Caco-2 (cell line): ENCODE data around the gene OR5K1. TPM values are rescaled to one million over a fixed set of nuclear protein-coding genes. Genes with fewer than 3 reads are reported as not detected.

Source experiments
- BruUV-seq: library from RNA; stranded (reverse); fragments of 400-500 nt; replicated peaks from 2 replicates; lab custom pipeline; 2021; lab: Mats Ljungman, UMichigan
- CTCF ChIA-PET: fragments of 300-600 bp; sonication (Branson Sonifier 250); formaldehyde crosslinking; loops from one replicate; lab custom pipeline; 2022; ENCODE audit warnings: antibody characterized with exemption; lab: Charles Lee
- POLR2A ChIA-PET: fragments of 300-600 bp; sonication (Branson Sonifier 250); formaldehyde crosslinking; loops from one replicate; lab custom pipeline; 2022; ENCODE audit warnings: antibody characterized with exemption; lab: Charles Lee
- DNase-seq, 2 experiments: peaks; one replicate each; pipeline versions ENCODE4 v3.0.0 to v3.0.0-alpha.2; 2020 to 2022
- H3K27me3 ChIP-seq: replicated peaks from 2 replicates; pipeline ENCODE4 v1.6.0; 2011; ENCODE audit warnings: low read length; ENCODE audit not compliant: control insufficient read depth, insufficient read depth
- H3K36me3 ChIP-seq: 2 replicates; pipeline ENCODE4 v1.5.1; 2011; ENCODE audit warnings: low read length; ENCODE audit not compliant: control insufficient read depth, insufficient read depth
- H3K4me1 ChIP-seq: fragments of 250-450 bp; sonication (Bioruptor Pico); 2 replicates; pipeline ENCODE4 v1.5.1; 2020; ENCODE audit warnings: mild to moderate bottlenecking
- H3K4me3 ChIP-seq: 2 replicates; pipeline ENCODE4 v1.5.1; 2011; ENCODE audit warnings: low read depth, mild to moderate bottlenecking, control low read depth, low read length
- H3K9me3 ChIP-seq: fragments of 250-450 bp; sonication (Bioruptor Pico); 2 replicates; pipeline ENCODE4 v1.5.1; 2020; ENCODE audit warnings: mild to moderate bottlenecking, moderate library complexity
- H3K27ac Mint-ChIP-seq: one replicate; pipeline ENCODE4 v1.8.0; 2022; ENCODE audit warnings: mixed read lengths; ENCODE audit not compliant: unreplicated experiment
- H3K27me3 Mint-ChIP-seq: one replicate; pipeline ENCODE4 v1.8.0; 2022; ENCODE audit warnings: mixed read lengths; ENCODE audit not compliant: insufficient read depth, unreplicated experiment
- H3K36me3 Mint-ChIP-seq: one replicate; pipeline ENCODE4 v1.8.0; 2022; ENCODE audit warnings: mild to moderate bottlenecking, mixed read lengths; ENCODE audit not compliant: insufficient read depth, unreplicated experiment
- H3K4me1 Mint-ChIP-seq: one replicate; pipeline ENCODE4 v1.8.0; 2022; ENCODE audit warnings: low read depth, mixed read lengths; ENCODE audit not compliant: unreplicated experiment
- H3K4me3 Mint-ChIP-seq: one replicate; pipeline ENCODE4 v1.8.0; 2022; ENCODE audit warnings: mild to moderate bottlenecking, moderate library complexity, mixed read lengths; ENCODE audit not compliant: unreplicated experiment
- H3K9me3 Mint-ChIP-seq: one replicate; pipeline ENCODE4 v1.8.0; 2022; ENCODE audit warnings: mixed read lengths; ENCODE audit not compliant: unreplicated experiment
- intact Hi-C: fragments of 100-400 bp; cut with micrococcal nuclease; formaldehyde crosslinking; loops from one replicate; pipeline ENCODE4 v1.10.0; 2022; ENCODE audit not compliant: unreplicated experiment
- total RNA-seq: library from RNA; stranded (reverse); gene quantifications from 2 replicates; pipeline ENCODE4 v1.2.3, GENCODE V29; 2022
- TF ChIP-seq, protein P1 (sequence below), 2 experiments: fragments of 200-600 bp in 1 of 2; IDR thresholded peaks; 1 replicate in 1 of 2; 2 replicates in 1 of 2; pipeline versions ENCODE4 v1.5.1 to v1.8.0; 2011 to 2022; ENCODE audit warnings: antibody characterized with exemption in 1 of 2, control low read depth in 1 of 2, inconsistent platforms in 1 of 2, low read depth in 1 of 2, low read length in 1 of 2, mild to moderate bottlenecking in 1 of 2, moderate library complexity in 1 of 2; ENCODE audit not compliant: insufficient read depth in 1 of 2, severe bottlenecking in 1 of 2, unreplicated experiment in 1 of 2

The OR5K1 gene
- total RNA-seq, 1 experiment from 2014 or later: not detected

GRCh38 chr3:98434412-98434811 lies 28.6 kb upstream of the OR5K1 start:
- no peak overlapping the region for H3K27ac Mint-ChIP-seq
- BruUV-seq: no TSS peak
- TF ChIP-seq, protein P1, sequence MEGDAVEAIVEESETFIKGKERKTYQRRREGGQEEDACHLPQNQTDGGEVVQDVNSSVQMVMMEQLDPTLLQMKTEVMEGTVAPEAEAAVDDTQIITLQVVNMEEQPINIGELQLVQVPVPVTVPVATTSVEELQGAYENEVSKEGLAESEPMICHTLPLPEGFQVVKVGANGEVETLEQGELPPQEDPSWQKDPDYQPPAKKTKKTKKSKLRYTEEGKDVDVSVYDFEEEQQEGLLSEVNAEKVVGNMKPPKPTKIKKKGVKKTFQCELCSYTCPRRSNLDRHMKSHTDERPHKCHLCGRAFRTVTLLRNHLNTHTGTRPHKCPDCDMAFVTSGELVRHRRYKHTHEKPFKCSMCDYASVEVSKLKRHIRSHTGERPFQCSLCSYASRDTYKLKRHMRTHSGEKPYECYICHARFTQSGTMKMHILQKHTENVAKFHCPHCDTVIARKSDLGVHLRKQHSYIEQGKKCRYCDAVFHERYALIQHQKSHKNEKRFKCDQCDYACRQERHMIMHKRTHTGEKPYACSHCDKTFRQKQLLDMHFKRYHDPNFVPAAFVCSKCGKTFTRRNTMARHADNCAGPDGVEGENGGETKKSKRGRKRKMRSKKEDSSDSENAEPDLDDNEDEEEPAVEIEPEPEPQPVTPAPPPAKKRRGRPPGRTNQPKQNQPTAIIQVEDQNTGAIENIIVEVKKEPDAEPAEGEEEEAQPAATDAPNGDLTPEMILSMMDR (IDR thresholded peaks at IDR 0.05; ENCODE audit: insufficient read depth in 1 of 2, low read depth in 1 of 2, low read length in 1 of 2, severe bottlenecking in 1 of 2, unreplicated experiment in 1 of 2): no peak
- Histone ChIP-seq H3K4me3 (no peak overlapping the region), H3K9me3 (peaks cover 9% of the 10 kb centered on the region; the same call in 1 of the 2 replicates), H3K27me3 (no peaks in the 10 kb centered on the region), H3K36me3 (no peaks in the 10 kb centered on the region), H3K4me1 (no peaks in the 10 kb centered on the region)
- no peaks in the 10 kb centered on the region for H3K36me3 Mint-ChIP-seq
- intact Hi-C loops: no loop called here
- H3K9me3 Mint-ChIP-seq: peaks cover 15% of the 10 kb centered on the region
- no peaks in the 10 kb centered on the region for H3K27me3 Mint-ChIP-seq
- no peak overlapping the region for H3K4me3 Mint-ChIP-seq
- POLR2A ChIA-PET: no interaction called here
- no peaks in the 10 kb centered on the region for H3K4me1 Mint-ChIP-seq
- CTCF ChIA-PET: no interaction called here
- DNase-seq: no peak

GRCh38 chr3:98440283-98440682 lies 22.7 kb upstream of the OR5K1 start:
- Mint-ChIP-seq H3K36me3 (no peaks in the 10 kb centered on the region), H3K27me3 (peaks cover 2% of the 10 kb centered on the region), H3K9me3 (no peaks in the 10 kb centered on the region), H3K4me1 (no peaks in the 10 kb centered on the region), H3K4me3 (no peak overlapping the region), H3K27ac (no peak overlapping the region)
- ChIA-PET POLR2A (no interaction called here), CTCF (no interaction called here)
- Histone ChIP-seq H3K9me3 (no peaks in the 10 kb centered on the region), H3K36me3 (no peaks in the 10 kb centered on the region), H3K4me3 (no peak overlapping the region), H3K27me3 (no peaks in the 10 kb centered on the region), H3K4me1 (0 out of 2 replicates have a peak, but pooled peaks cover 4% of the 10 kb centered on the region)
- BruUV-seq: no TSS peak
- intact Hi-C loops: no loop called here
- DNase-seq: no peak
- TF ChIP-seq, protein P1 (IDR thresholded peaks at IDR 0.05; ENCODE audit: insufficient read depth in 1 of 2, low read depth in 1 of 2, low read length in 1 of 2, severe bottlenecking in 1 of 2, unreplicated experiment in 1 of 2): no peak

DNA sequence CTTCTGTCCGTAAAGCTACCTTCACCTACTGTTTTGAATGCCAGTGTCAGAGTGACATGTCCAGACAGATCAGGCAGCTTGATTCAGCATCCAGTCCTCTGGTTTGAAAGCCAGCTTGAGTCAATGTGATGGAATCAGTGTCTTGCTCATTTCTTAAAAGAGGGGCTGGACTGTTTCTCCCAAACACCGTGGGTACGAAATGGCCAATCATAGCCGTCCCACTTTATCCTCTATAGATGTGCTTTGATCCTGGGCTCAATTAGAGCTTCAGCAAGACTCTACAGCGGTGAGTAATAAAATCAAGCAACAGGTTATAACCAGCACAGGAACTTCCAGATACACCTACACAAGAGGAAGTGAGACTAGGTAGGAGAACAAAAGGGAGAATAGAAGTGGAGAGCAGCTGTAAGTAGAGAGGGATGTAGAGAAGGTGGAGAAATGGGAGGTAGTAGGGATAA lies 17.0 kb upstream of the OR5K1 start:
- ChIA-PET POLR2A (no interaction called here), CTCF (no interaction called here)
- Histone ChIP-seq H3K27me3 (no peaks in the 10 kb centered on the region), H3K4me3 (no peak overlapping the region), H3K9me3 (no peaks in the 10 kb centered on the region), H3K36me3 (no peaks in the 10 kb centered on the region), H3K4me1 (no peaks in the 10 kb centered on the region)
- no TSS peak for BruUV-seq
- Mint-ChIP-seq H3K27me3 (peaks cover 5% of the 10 kb centered on the region), H3K4me1 (no peaks in the 10 kb centered on the region), H3K27ac (no peak overlapping the region), H3K9me3 (no peaks in the 10 kb centered on the region), H3K36me3 (no peaks in the 10 kb centered on the region), H3K4me3 (no peak overlapping the region)
- TF ChIP-seq, protein P1 (IDR thresholded peaks at IDR 0.05; ENCODE audit: insufficient read depth in 1 of 2, low read depth in 1 of 2, low read length in 1 of 2, severe bottlenecking in 1 of 2, unreplicated experiment in 1 of 2): no peak
- intact Hi-C loops: no loop called here
- DNase-seq: no peak
